KBM-7 (cell line): ENCODE data around the gene RPL18A.
"Not testable (repeated sequence)": the region's sequence is repeated elsewhere in the genome, so short reads cannot be mapped to it uniquely, and the experiment has no call there.

ENCODE experiments used
- DNase-seq: peaks from one replicate; pipeline ENCODE4 v3.0.0-alpha.2; 2015
- in situ Hi-C: fragments of 300-500 bp; cut with MboI; formaldehyde crosslinking; loops from 2 replicates; pipeline ENCODE4 v1.14.3; 2020; ENCODE audit warnings: low sequenced_read_pairs, low pct_unique_long_range_greater_than_20kb, mixed read lengths

Gene RPL18A

GRCh38 chr19:17887221-17887620 lies 27.5 kb downstream of the RPL18A start:
- DNase-seq, in situ Hi-C loops: not testable (repeated sequence)

GRCh38 chr19:17888260-17888659 lies 28.6 kb downstream of the RPL18A start:
- DNase-seq = no peak
- in situ Hi-C loops = no loop called here

- DNase-seq = peak; percentile 44
- in situ Hi-C loops = no loop called here
These were observed 30.0 kb downstream of the RPL18A start for GRCh38 chr19:17889609-17890214.

- in situ Hi-C loops = no loop called here
- DNase-seq = no peak
These were observed 34.1 kb downstream of the RPL18A start for GRCh38 chr19:17893766-17894165.

- DNase-seq = peak; percentile 43
- in situ Hi-C loops = no loop called here
These were observed 43.0 kb downstream of the RPL18A start for GRCh38 chr19:17902701-17903100.

- in situ Hi-C loops = no loop called here
- no peak for DNase-seq
These were observed 48.5 kb downstream of the RPL18A start for GRCh38 chr19:17908244-17908643.

GRCh38 chr19:17909003-17909732 lies 49.5 kb downstream of the RPL18A start:
- in situ Hi-C loops = no loop called here
- no peak for DNase-seq

GRCh38 chr19:17910791-17911360 lies 51.2 kb downstream of the RPL18A start:
- in situ Hi-C loops = no loop called here
- DNase-seq = no peak
